ENCODE data around the gene RSAD2. TPM values are rescaled to one million over a fixed set of nuclear protein-coding genes. Genes with fewer than 3 reads are reported as not detected.
"Not testable (repeated sequence)": the region's sequence is repeated elsewhere in the genome, so short reads cannot be mapped to it uniquely, and the experiment has no call there.

RSAD2 gene
- total RNA-seq, 1 experiment from 2014 or later = 0.06 TPM

DNA sequence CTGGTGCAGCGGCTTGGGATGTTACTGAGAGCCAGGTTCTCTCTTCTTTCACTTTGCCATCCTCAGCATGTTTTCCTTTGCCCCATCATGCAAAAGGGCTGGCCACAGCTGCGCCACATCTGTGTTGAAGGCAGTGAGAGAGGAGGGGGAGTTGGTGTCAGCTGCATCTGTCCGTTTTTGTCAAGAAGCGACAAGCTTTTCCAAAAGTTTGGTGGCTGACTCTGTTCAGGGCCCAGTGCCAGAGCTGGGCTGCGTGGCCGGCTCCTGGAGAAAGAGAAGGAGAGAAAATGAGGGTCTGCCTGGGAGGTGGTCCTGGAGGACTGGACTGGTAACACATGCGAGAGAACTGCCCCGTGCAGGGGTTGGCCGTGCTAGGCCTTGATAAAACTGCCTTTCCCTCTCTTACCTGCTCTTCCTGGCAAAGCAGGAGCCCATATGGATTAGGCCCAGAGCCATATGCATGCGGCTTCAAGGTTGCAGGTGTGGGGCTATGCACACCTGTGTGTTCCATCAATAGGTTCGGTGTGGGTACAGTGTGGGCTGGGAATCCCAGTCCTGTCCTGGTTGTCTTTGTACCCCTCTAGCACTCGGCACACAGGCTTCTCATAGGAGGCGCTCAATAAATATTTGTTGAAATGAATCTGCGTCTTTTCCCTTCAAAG lies 48.6 kb downstream of the RSAD2 start:
- DNase-seq (ENCODE audit: low read depth) = no peak

DNA sequence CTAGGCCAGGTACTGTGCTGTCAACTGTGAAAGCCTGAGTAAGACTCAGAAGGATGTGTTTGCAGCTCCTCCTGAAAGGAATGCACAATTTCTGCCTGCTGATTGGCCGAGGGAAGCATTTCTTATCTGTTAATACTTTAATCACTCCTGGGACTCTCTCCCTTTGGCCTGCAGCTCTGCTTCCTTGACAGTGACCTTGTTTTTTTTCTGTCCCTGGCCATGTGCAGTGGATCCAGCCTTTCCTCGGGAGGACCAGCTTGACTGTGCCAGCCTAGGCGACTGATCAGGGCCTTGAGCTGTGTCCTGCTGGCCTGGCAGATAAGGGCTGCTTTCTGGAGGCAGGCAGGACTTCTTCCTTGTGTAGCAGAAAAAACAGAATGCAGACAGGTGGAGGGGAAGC lies 49.6 kb downstream of the RSAD2 start:
- DNase-seq (ENCODE audit: low read depth) = no peak

GRCh38 chr2:6927753-6928152 lies 50.2 kb downstream of the RSAD2 start:
- DNase-seq (ENCODE audit: low read depth) = no peak

- no peak for DNase-seq (ENCODE audit: low read depth)
Measured at GRCh38 chr2:6928452-6928851, 50.9 kb downstream of the RSAD2 start.

DNA sequence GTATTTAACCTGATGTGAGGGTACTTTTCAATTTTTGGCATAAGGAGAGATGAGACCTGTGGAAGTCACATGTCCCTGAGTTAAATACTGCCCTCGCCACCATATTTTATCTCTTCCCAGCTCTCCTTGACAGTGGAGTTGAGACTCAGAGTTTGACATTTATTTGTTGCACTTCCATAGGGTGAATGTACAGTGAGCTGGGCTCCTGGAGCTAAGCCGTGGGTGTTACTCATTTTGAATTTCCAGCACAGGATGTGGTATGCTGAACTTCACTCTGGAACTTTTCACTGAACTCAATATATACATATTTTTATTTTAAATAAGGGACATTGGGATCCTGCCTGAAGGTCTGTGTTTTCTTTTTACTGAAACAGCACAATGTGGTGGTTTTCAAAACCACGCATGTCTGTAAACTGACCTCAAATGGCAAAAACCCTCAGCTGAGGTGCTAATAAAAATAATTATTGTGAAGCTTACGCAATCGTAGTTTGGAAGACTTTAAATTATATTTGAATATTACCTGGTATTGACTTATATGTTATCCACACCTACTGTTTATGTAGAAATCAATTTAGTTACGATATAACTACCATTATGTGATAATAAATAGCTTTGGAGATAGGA lies 51.7 kb downstream of the RSAD2 start:
- DNase-seq (ENCODE audit: low read depth) = no peak

DNA sequence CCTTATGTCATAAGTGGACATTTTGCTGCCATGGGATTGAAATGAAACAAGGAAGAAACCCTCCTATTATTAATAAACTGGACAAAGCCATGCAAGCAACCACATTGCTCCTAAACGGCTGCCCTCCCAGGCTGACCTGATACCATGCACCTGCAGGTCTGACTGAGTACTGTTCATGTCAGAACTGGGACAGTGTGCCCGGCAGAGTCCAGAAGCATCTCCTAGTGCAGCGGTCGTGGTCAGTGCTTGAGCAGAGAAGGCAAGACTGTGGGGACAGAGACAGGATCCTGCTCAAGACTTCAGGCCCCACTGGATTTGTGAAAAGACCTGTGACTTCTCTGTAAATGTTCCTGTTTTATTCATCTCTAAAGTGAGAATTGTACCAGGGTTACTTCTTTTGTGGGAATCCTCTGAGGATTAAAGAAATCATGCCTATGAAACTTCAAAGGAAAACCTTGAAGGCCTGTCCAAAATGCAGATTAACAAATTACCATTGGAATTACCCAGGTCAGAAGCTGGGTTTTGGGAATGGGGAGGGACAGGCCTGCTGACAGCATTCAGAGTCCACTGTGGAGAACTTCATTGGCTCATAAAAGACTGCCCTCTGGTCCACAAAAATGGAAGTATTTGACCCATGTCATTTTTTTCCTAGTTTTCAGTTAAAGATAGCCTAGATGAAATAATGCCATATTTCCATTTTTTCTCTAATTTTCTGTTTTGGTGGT lies 53.5 kb downstream of the RSAD2 start:
- no peak for DNase-seq (ENCODE audit: low read depth)

GRCh38 chr2:6931753-6932152 lies 54.2 kb downstream of the RSAD2 start:
- DNase-seq (ENCODE audit: low read depth) = no peak

- DNase-seq (ENCODE audit: low read depth) = no peak
Measured at GRCh38 chr2:6932206-6932605, 54.6 kb downstream of the RSAD2 start.

DNA sequence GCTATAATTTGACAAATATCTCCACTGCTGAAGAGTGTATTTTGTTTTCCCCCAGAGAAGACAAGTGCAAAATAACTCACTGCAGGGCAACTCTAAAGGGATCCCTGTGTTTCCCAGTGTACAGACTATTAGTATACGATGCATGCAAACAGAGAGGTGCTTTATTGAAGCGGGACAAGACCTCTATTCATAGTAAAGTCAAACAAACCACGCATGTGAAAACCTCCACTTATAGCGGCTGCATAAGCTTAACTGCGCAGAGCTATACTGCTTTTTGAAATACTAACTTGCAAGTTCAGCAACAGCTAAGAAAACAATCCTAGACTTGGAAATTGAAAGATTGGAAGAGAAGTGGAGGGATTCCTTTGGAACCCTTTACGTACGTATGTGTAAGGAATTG lies 55.3 kb downstream of the RSAD2 start:
- DNase-seq (ENCODE audit: low read depth) = no peak

- no peak for DNase-seq (ENCODE audit: low read depth)
Measured at GRCh38 chr2:6933911-6934310, 56.3 kb downstream of the RSAD2 start.

DNA sequence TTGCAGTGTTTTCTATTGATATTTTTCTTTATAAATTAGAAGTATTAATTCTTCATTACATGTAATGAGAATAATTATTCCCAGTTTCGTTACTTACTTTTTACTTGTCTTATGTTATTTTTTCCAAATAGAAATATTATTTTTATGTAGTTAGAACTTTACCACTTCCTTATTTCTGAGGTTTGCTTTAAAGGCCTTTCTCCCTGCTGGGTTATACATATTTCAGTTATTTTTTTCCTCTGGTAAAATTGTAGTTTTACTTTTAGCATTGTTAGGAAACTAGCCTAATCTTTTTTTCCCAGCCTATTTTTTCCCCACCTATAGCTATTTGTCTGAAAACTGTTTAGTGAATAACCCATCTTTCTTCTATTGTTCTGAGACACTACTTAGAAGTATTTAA lies 56.8 kb downstream of the RSAD2 start:
- no peak for DNase-seq (ENCODE audit: low read depth)

- DNase-seq (ENCODE audit: low read depth) = no peak
Measured at GRCh38 chr2:6934758-6935651, 57.4 kb downstream of the RSAD2 start.

DNA sequence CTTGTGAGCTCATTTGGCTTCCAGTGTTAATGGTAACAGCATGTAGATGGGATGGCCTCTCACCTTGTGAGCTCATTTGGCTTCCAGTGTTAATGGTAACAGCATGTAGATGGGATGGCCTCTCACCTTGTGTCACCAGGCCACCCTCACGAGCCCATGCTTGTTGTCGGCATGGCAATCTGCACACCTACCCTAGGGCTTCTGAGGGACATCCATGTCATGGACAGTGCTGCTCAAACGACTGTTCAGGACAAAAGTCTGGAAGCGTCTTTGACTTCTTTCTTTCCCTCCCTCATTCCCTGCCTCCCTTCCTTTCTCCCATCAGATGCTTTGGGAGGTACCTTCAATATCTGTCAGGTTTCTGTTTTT lies 58.1 kb downstream of the RSAD2 start:
- DNase-seq (ENCODE audit: low read depth) = not testable (repeated sequence)

DNA sequence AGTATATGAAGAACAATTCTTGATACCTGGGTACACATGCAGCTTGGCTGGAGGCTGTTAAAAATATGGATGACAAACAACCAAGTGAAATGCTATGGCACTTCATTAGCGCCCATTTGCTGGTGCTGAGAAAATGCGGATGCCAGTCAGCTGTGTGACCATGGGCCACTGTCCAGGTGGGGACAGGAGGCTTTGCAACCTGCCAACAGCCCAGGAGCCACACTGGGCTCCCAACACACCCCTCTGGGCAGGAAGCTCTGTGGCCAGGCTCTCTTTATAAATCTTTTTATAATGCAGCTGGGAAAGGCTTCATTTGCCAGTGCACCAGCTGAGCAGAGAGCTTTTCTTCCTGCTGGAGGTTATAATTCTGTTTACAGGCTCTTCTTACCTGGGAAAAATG lies 59.6 kb downstream of the RSAD2 start:
- no peak for DNase-seq (ENCODE audit: low read depth)

DNA sequence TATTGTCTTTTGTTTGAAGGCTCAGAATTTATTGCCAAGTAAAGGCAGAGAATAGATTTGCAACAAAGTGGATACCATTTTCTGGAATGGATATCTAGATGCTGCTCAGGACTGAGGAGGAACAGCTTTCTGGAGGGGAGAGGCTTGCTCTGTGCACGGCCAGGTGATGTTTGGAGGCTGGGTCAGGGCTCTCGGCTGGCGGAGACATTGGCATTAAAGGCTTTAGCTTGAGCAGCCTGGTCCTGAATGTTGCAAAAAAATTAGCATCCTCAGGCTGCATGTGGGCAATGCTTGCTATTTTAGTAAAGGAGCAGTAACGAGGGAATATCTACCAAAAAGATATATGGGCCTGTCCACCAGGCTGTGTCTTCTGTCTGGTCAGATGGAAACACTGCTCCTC lies 60.0 kb downstream of the RSAD2 start:
- DNase-seq (ENCODE audit: low read depth) = no peak

GRCh38 chr2:6939071-6939470 lies 61.5 kb downstream of the RSAD2 start:
- no peak for DNase-seq (ENCODE audit: low read depth)

- no peak for DNase-seq (ENCODE audit: low read depth)
Measured at GRCh38 chr2:6940820-6941219, 63.2 kb downstream of the RSAD2 start.

GRCh38 chr2:6941299-6942046 lies 63.9 kb downstream of the RSAD2 start:
- DNase-seq (ENCODE audit: low read depth) = no peak

- no peak for DNase-seq (ENCODE audit: low read depth)
Measured at GRCh38 chr2:6942848-6943247, 65.3 kb downstream of the RSAD2 start.

DNA sequence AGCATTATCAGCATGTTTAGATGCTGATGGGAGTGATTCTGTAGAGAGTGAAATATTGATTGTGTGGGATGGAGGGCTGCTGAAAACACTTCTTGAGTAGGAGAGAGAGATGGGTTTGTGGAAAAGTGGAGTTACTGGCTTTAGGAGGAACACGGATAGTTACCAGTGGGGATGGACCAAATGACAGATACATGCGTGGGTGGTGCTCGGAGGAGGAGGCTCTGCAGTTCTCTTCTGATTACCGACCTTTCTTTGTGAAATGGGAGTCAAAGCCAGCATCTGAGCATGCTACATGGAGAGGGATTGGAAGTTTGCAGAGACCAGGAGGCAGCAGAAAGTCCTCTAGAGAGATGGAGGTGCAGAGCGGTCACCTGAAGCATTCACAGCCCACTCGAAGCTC lies 65.9 kb downstream of the RSAD2 start:
- DNase-seq (ENCODE audit: low read depth) = no peak

GRCh38 chr2:6943971-6944370 lies 66.4 kb downstream of the RSAD2 start:
- DNase-seq (ENCODE audit: low read depth) = no peak

Data from LHCN-M2 (cell line).